Activated CD4-positive, alpha-beta T cell treated with anti-CD3 and anti-CD28 coated beads for 36 hours (primary cell): ENCODE data around the gene RPL9. TPM values are rescaled to one million over a fixed set of nuclear protein-coding genes. Genes with fewer than 3 reads are reported as not detected.
"Not testable (repeated sequence)": the region's sequence is repeated elsewhere in the genome, so short reads cannot be mapped to it uniquely, and the experiment has no call there.

Experiments used
- ATAC-seq: fragments of 200-7000 bp; cut with Tn5 transposase; one replicate; pipeline ENCODE4 v1.10.0; 2021; ENCODE audit warnings: mild to moderate bottlenecking, moderate library complexity
- CTCF ChIA-PET: fragments of 350-600 bp; sonication (Branson Sonifier 250); formaldehyde crosslinking; loops from one replicate; lab custom pipeline; 2021; ENCODE audit warnings: antibody characterized with exemption; lab: Charles Lee
- POLR2A ChIA-PET: fragments of 350-600 bp; sonication (Branson Sonifier 250); formaldehyde crosslinking; loops from one replicate; lab custom pipeline; 2021; ENCODE audit warnings: antibody characterized with exemption, inconsistent platforms; lab: Charles Lee
- DNase-seq: peaks from one replicate; pipeline ENCODE4 v3.0.0-alpha.2; 2020
- H3K27ac Mint-ChIP-seq: one replicate; pipeline ENCODE4 v1.8.0; 2021; ENCODE audit warnings: mixed read lengths
- H3K27me3 Mint-ChIP-seq: one replicate; pipeline ENCODE4 v1.8.0; 2021; ENCODE audit warnings: mixed read lengths
- H3K36me3 Mint-ChIP-seq: one replicate; pipeline ENCODE4 v1.8.0; 2021; ENCODE audit warnings: low read depth, mixed read lengths
- H3K4me1 Mint-ChIP-seq: one replicate; pipeline ENCODE4 v1.8.0; 2021; ENCODE audit warnings: mixed read lengths
- H3K4me3 Mint-ChIP-seq: one replicate; pipeline ENCODE4 v1.8.0; 2021; ENCODE audit warnings: mild to moderate bottlenecking, moderate library complexity, mixed read lengths
- H3K9me3 Mint-ChIP-seq: one replicate; pipeline ENCODE4 v1.8.0; 2021; ENCODE audit warnings: low read depth, mixed read lengths
- intact Hi-C, 2 experiments: fragments of 100-400 bp; cut with DNase I in 1 of 2; cut with micrococcal nuclease in 1 of 2; formaldehyde crosslinking; loops; one replicate each; pipeline versions ENCODE4 v1.14.2 to v1.15.1; 2022 to 2024; cut with DNase I, micrococcal nuclease
- microRNA-seq: library from miRNA; unstranded; fragments of <30 nt; microRNA quantifications from one replicate; pipeline ENCODE4 v1.2.0, GENCODE V29; 2021; ENCODE audit warnings: borderline replicate concordance
- total RNA-seq, 2 experiments: library from RNA; stranded (reverse); gene quantifications; one replicate each; pipeline ENCODE4 v1.2.3, GENCODE V29; 2021

Gene RPL9
- total RNA-seq, 2 experiments from 2014 or later = 1,442 to 2,369 TPM

- Mint-ChIP-seq H3K9me3 (no peaks in the 10 kb centered on the region), H3K36me3 (no peaks in the 10 kb centered on the region), H3K27me3 (no peaks in the 10 kb centered on the region), H3K27ac (no peak overlapping the region), H3K4me1 (no peaks in the 10 kb centered on the region), H3K4me3 (no peak overlapping the region)
- ATAC-seq = no peak
- ChIA-PET POLR2A (no interaction called here), CTCF (no interaction called here)
- intact Hi-C loops = no loop called here
- DNase-seq = no peak
Measured at GRCh38 chr4:39422247-39422646, 36.5 kb downstream of the RPL9 start.

GRCh38 chr4:39415678-39416283 lies 42.9 kb downstream of the RPL9 start:
- DNase-seq (no peak), ATAC-seq (no peak)
- H3K4me1 Mint-ChIP-seq = no peaks in the 10 kb centered on the region
- POLR2A ChIA-PET = no interaction called here
- no peaks in the 10 kb centered on the region for H3K9me3 Mint-ChIP-seq
- CTCF ChIA-PET = no interaction called here
- no peaks in the 10 kb centered on the region for H3K36me3 Mint-ChIP-seq
- H3K27me3 Mint-ChIP-seq = no peaks in the 10 kb centered on the region
- intact Hi-C loops = no loop called here
- no peak overlapping the region for H3K4me3 Mint-ChIP-seq
- H3K27ac Mint-ChIP-seq = no peak overlapping the region

DNA sequence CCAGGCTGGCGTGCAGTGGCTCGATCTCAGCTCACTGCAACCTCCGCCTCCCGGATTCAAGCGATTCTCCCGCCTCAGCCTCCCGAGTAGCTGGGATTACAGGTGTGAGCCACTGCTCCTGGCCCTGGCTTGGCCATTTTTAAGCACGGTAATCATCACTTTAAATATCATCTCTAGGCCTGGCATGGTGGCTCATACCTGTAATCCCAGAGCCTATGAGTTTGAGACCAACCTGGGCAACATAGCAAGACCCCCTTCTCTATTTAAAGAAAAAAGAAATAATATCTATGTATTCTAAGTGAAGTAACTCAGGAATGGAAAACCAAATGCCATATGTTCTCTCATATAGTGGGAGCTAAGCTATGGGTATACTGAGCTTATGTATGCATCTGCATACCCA lies 47.2 kb downstream of the RPL9 start:
- intact Hi-C loops, DNase-seq, H3K36me3 Mint-ChIP-seq, H3K4me3 Mint-ChIP-seq, H3K4me1 Mint-ChIP-seq, H3K27ac Mint-ChIP-seq, ATAC-seq, H3K9me3 Mint-ChIP-seq, H3K27me3 Mint-ChIP-seq: not testable (repeated sequence)
- ChIA-PET POLR2A (interaction anchor here (0.7 kb wide), 1 partner anchor 1380 kb away, joined by 3 read pairs; no protein-coding TSS in a partner anchor), CTCF (interaction anchor here (0.6 kb wide), 1 partner anchor 8 kb away, joined by 3 read pairs; no protein-coding TSS in a partner anchor)

DNA sequence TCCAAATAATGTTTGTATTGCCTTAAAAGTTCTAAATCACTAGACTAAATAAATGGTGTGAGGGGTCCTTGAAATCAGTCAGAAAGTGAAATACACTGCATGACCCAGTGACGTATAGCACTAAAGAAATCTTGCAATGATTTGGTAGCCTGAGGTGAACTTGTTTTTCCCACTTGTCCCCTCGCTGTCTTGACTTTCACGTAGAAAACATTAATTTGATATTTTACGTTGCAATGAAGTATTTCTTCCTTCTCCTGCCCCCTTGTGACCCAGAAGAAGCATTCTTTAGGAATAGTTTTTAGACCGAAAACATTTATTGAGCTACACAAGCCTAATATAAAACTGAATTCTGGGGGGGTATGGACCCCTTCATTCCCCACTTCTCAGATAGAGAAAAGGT lies 48.3 kb downstream of the RPL9 start:
- no peaks in the 10 kb centered on the region for H3K36me3 Mint-ChIP-seq
- H3K27me3 Mint-ChIP-seq = no peaks in the 10 kb centered on the region
- ATAC-seq = no peak
- no peak overlapping the region for H3K4me3 Mint-ChIP-seq
- CTCF ChIA-PET = no interaction called here
- POLR2A ChIA-PET = interaction anchor here (0.5 kb wide), 1 partner anchor 1278 kb away, joined by 3 read pairs; no protein-coding TSS in a partner anchor
- intact Hi-C loops = no loop called here
- no peaks in the 10 kb centered on the region for H3K4me1 Mint-ChIP-seq
- DNase-seq = no peak
- H3K27ac Mint-ChIP-seq = no peak overlapping the region
- H3K9me3 Mint-ChIP-seq = no peaks in the 10 kb centered on the region

- DNase-seq = no peak
- no peak overlapping the region for H3K27ac Mint-ChIP-seq
- no peaks in the 10 kb centered on the region for H3K36me3 Mint-ChIP-seq
- no peaks in the 10 kb centered on the region for H3K27me3 Mint-ChIP-seq
- H3K4me3 Mint-ChIP-seq = no peak overlapping the region
- POLR2A ChIA-PET = no interaction called here
- no peak for ATAC-seq
- CTCF ChIA-PET = interaction anchor here (1.2 to 1.6 kb wide), 4 partner anchors 9 to 78 kb away, joined by 3 to 6 read pairs (median 4); no protein-coding TSS in a partner anchor
- no peaks in the 10 kb centered on the region for H3K4me1 Mint-ChIP-seq
- intact Hi-C loops = no loop called here
- no peaks in the 10 kb centered on the region for H3K9me3 Mint-ChIP-seq
Measured at GRCh38 chr4:39407584-39407885, 51.2 kb downstream of the RPL9 start.

DNA sequence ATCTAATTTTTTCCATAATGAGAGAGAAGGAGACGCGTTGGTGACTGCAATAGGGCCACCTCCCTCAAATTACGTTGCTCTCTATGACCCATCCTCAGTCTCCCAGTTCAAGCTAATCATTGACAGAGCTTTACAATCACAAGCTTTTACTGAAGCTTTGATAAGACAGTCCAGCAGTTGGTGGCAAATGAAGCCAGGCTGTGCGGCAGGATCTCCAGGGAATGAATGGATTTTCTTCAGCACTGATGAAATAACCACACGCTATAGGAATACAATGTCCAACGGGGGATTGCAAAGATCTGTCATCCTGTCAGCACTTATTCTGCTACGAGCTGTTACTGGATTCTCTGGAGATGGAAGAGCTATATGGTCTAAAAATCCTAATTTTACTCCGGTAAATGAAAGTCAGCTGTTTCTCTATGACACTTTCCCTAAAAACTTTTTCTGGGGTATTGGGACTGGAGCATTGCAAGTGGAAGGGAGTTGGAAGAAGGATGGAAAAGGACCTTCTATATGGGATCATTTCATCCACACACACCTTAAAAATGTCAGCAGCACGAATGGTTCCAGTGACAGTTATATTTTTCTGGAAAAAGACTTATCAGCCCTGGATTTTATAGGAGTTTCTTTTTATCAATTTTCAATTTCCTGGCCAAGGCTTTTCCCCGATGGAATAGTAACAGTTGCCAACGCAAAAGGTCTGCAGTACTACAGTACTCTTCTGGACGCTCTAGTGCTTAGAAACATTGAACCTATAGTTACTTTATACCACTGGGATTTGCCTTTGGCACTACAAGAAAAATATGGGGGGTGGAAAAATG lies 51.7 kb downstream of the RPL9 start, which contains the start of gene KLB:
Gene KLB (plus strand): TSS at position 168 of the 821 bp plus-strand sequence. CDS start 20 bp downstream, at position 188.
- no peak for DNase-seq
- Mint-ChIP-seq H3K27ac (no peak within 1 kb of the TSS), H3K27me3 (no peaks in the 10 kb centered on the region), H3K4me3 (no peak within 1 kb of the TSS), H3K4me1 (no peaks in the 10 kb centered on the region), H3K36me3 (no peaks in the 10 kb centered on the region), H3K9me3 (no peaks in the 10 kb centered on the region)
- ChIA-PET POLR2A (no interaction called here), CTCF (interaction anchor here (1.2 to 1.6 kb wide), 4 partner anchors 8 to 78 kb away, joined by 3 to 6 read pairs (median 4); no protein-coding TSS in a partner anchor)
- no peak for ATAC-seq
- intact Hi-C loops = no loop called here

Small RNA genes lying within 50 kb of the gene (microRNA-seq; reads per million reads assigned to microRNA genes)
- gene MIR5591 = not detected

Other genes with a start within 250 kb of the RPL9 start
- 100 to 1,000 TPM; 112 to 216 TPM for gene RFC1, start 92.6 kb downstream of the RPL9 start, total RNA-seq
- gene KLB, start 52.0 kb downstream of the RPL9 start, total RNA-seq = not detected
- 10 to 100 TPM; 30.7 to 35.5 TPM for gene LIAS, start 134 bp upstream of the RPL9 start, total RNA-seq
- 10 to 100 TPM; 30.2 to 31.3 TPM for gene UGDH, start 68.5 kb upstream of the RPL9 start, total RNA-seq
- gene SMIM14, start 179.9 kb upstream of the RPL9 start, total RNA-seq = 1 to 10 TPM; 1.4 to 2.0 TPM
- gene UBE2K, start 239.2 kb upstream of the RPL9 start, total RNA-seq = 100 to 1,000 TPM in 1 of 2 experiments, 10 to 100 TPM in 1; 87.2 to 122 TPM